ENCODE results near the gene SLC7A5.

The SLC7A5 gene

GRCh38 chr16:87836844-87837581 lies 32.3 kb downstream of the SLC7A5 start:
- Histone ChIP-seq H3K4me2 (ENCODE audit: low read length) (no peak overlapping the region), H3K27ac (ENCODE audit: low read depth, low read length, poor library complexity, severe bottlenecking) (no peak overlapping the region), H3K4me1 (ENCODE audit: insufficient read depth, low read length, severe bottlenecking) (peaks cover 28% of the 10 kb centered on the region), H3F3A (ENCODE audit: insufficient read depth, low read length) (no peaks in the 10 kb centered on the region; the same call in 1 of the 2 replicates), H2AFZ (ENCODE audit: low read length) (no peak overlapping the region), H4K20me1 (ENCODE audit: insufficient read depth, low read length) (no peaks in the 10 kb centered on the region), H3K9me2 (ENCODE audit: low read depth, low read length) (no peaks in the 10 kb centered on the region), H3K9me3 (ENCODE audit: low read length) (no peaks in the 10 kb centered on the region), H3K4me3 (ENCODE audit: low read depth, low read length, poor library complexity, severe bottlenecking) (no peak overlapping the region), H3K27me3 (ENCODE audit: insufficient read depth, low read length) (no peaks in the 10 kb centered on the region), H3K36me3 (ENCODE audit: insufficient read depth, low read length) (peaks cover 96% of the 10 kb centered on the region), H3K79me2 (ENCODE audit: insufficient read depth, low read length) (no peaks in the 10 kb centered on the region), H3K9ac (ENCODE audit: low read length) (no peak overlapping the region)
- no peak for TF ChIP-seq CTCF (IDR thresholded peaks at IDR 0.05; ENCODE audit: low read length)
- TF ChIP-seq EZH2 (IDR thresholded peaks at IDR 0.05; ENCODE audit: borderline replicate concordance, low read length): no peak

GRCh38 chr16:87836346-87836843 lies 32.9 kb downstream of the SLC7A5 start:
- Histone ChIP-seq H3K9me3 (ENCODE audit: low read length) (no peaks in the 10 kb centered on the region), H3F3A (ENCODE audit: insufficient read depth, low read length) (no peaks in the 10 kb centered on the region; the same call in 1 of the 2 replicates), H3K4me3 (ENCODE audit: low read depth, low read length, poor library complexity, severe bottlenecking) (no peak overlapping the region), H3K4me1 (ENCODE audit: insufficient read depth, low read length, severe bottlenecking) (peaks cover 28% of the 10 kb centered on the region), H3K27me3 (ENCODE audit: insufficient read depth, low read length) (no peaks in the 10 kb centered on the region), H3K36me3 (ENCODE audit: insufficient read depth, low read length) (peaks cover 96% of the 10 kb centered on the region), H3K9me2 (ENCODE audit: low read depth, low read length) (no peaks in the 10 kb centered on the region), H3K79me2 (ENCODE audit: insufficient read depth, low read length) (no peaks in the 10 kb centered on the region), H3K27ac (ENCODE audit: low read depth, low read length, poor library complexity, severe bottlenecking) (no peak overlapping the region), H2AFZ (ENCODE audit: low read length) (no peak overlapping the region), H3K9ac (ENCODE audit: low read length) (no peak overlapping the region), H4K20me1 (ENCODE audit: insufficient read depth, low read length) (no peaks in the 10 kb centered on the region), H3K4me2 (ENCODE audit: low read length) (no peak overlapping the region)
- TF ChIP-seq CTCF (IDR thresholded peaks at IDR 0.05; ENCODE audit: low read length): no peak
- TF ChIP-seq EZH2 (IDR thresholded peaks at IDR 0.05; ENCODE audit: borderline replicate concordance, low read length): no peak

GRCh38 chr16:87835882-87836331 lies 33.4 kb downstream of the SLC7A5 start:
- no peak overlapping the region for H3K4me2 ChIP-seq (ENCODE audit: low read length)
- H3F3A ChIP-seq (ENCODE audit: insufficient read depth, low read length): no peaks in the 10 kb centered on the region; the same call in 1 of the 2 replicates
- peaks cover 96% of the 10 kb centered on the region for H3K36me3 ChIP-seq (ENCODE audit: insufficient read depth, low read length)
- no peak overlapping the region for H3K9ac ChIP-seq (ENCODE audit: low read length)
- TF ChIP-seq EZH2 (IDR thresholded peaks at IDR 0.05; ENCODE audit: borderline replicate concordance, low read length): no peak
- no peak for TF ChIP-seq CTCF (IDR thresholded peaks at IDR 0.05; ENCODE audit: low read length)
- H3K27me3 ChIP-seq (ENCODE audit: insufficient read depth, low read length): no peaks in the 10 kb centered on the region
- H4K20me1 ChIP-seq (ENCODE audit: insufficient read depth, low read length): no peaks in the 10 kb centered on the region
- H3K4me1 ChIP-seq (ENCODE audit: insufficient read depth, low read length, severe bottlenecking): peaks cover 30% of the 10 kb centered on the region
- no peaks in the 10 kb centered on the region for H3K9me3 ChIP-seq (ENCODE audit: low read length)
- no peaks in the 10 kb centered on the region for H3K79me2 ChIP-seq (ENCODE audit: insufficient read depth, low read length)
- H2AFZ ChIP-seq (ENCODE audit: low read length): no peak overlapping the region
- no peak overlapping the region for H3K27ac ChIP-seq (ENCODE audit: low read depth, low read length, poor library complexity, severe bottlenecking)
- no peak overlapping the region for H3K4me3 ChIP-seq (ENCODE audit: low read depth, low read length, poor library complexity, severe bottlenecking)
- H3K9me2 ChIP-seq (ENCODE audit: low read depth, low read length): no peaks in the 10 kb centered on the region
